Activated CD8-positive, alpha-beta memory T cell treated with anti-CD3 and anti-CD28 coated beads for 48 hours (primary cell): Measurements from ENCODE around the gene GRP.

ENCODE experiments used
- DNase-seq, 3 experiments: peaks; one replicate each; pipeline ENCODE4 v3.0.0-alpha.2; 2020; ENCODE audit warnings: low read depth in 2 of 3, low spot score in 2 of 3

The GRP gene

DNA sequence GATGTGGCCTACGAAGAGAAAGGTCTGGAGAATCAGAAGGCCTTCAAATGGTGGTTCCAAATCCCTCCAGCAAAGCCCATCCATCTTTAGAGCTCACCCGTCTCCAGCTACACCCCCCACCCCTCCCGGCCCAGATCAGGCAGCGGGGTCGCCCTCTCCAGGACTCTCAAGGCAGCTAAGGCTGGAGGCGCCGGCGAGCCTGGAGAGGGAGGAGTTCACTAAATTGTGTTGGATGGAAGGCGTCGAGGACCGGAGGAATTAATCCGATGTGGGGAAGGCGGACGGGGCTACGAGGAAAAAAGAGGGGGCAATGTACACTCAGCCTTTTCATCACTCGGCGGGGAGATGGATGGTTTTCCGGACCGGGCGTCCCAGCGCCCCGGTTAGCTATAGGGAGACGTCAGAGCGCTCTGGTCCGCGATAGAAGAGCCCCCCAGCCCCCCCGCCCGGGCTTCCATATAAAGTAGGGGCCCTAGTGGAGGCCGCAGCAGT, at the start of gene GRP:
Gene GRP (plus strand): TSS at position 487 of the 492 bp plus-strand sequence. CDS start 108 bp downstream, outside the sequence.
- no peak for DNase-seq

- DNase-seq: no peak
These were observed 47.2 kb upstream of the GRP start for GRCh38 chr18:59172664-59173249.

GRCh38 chr18:59177485-59177884, 42.5 kb upstream of the GRP start:
- DNase-seq: no peak

DNA sequence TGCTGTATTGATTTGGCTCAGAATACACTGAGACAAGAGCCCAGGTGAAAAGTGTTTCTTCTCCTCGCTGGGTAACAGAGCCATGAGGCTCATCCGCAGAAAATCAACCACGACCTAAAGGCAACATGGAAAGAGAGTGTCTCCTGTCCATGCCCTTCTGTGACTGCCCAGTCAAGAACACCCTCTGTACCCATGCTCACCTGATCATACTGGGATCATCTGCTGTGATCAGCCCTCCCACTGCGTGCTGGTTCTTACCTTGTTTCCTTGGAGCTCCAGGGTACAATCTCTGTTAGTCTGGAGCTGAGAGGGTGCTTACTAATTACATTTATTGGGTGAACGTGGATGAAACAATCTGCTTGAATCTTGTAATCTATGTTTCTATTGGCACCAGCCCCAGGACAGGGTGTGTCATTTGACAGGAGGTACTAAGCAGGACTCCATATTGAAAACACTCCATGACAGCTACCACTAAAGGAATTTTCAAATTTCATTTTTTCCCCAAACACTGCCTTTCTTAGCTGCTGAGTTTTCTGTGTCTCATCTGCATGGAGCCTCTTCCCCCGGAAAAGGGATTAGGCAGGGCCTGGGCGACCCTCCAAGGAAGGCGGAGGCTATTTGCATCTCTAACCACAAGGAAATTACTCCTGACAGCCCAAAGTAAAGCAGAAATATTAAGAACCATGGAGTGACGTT, 39.7 kb upstream of the GRP start:
- no peak for DNase-seq

GRCh38 chr18:59182673-59183072, 37.3 kb upstream of the GRP start:
- no peak for DNase-seq

GRCh38 chr18:59189008-59189407, 30.9 kb upstream of the GRP start:
- DNase-seq: no peak

- no peak for DNase-seq
These were observed 30.2 kb upstream of the GRP start for GRCh38 chr18:59189746-59190145.

- no peak for DNase-seq
These were observed 23.7 kb upstream of the GRP start for GRCh38 chr18:59196161-59196725.

DNA sequence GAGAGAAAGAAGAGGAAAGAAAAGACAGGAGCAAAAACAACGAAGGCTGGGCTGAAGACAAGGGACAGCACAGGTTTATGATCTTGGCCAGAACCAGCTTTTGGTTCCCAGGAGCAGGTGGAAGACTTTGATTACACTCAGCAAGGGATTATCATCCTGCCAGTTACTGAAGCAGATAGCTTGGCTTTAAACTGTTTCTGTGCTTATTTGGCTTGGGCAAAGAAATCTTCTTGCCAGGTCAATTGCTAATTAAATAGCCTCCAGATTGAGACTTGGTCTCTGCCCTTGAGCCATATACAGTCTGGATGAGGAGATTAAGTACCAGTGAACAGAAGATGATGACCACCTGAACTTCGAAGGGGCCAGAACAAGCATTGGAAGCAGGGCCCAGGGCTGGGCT, 22.3 kb upstream of the GRP start:
- DNase-seq: no peak

- DNase-seq: no peak
These were observed 21.7 kb upstream of the GRP start for GRCh38 chr18:59198215-59198614.

DNA sequence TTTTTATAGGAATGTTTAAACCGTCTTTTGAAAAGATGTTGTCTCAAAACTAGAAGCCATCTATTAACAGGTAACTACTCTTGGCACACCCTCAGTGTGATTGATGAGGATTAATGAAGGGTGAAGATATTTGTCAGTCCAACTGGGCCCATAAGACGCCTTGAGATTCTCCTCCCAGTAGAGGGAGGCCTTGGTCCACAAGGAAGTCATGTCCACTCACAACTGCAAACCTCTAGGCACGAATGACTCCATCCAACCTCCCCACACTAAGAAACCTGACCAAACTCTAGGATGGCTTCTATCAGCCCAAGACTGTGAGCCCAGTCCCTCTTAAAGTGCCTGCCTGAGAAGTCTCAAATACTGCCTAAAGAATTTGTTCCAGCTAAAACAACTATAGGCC, 19.2 kb upstream of the GRP start:
- no peak for DNase-seq

DNA sequence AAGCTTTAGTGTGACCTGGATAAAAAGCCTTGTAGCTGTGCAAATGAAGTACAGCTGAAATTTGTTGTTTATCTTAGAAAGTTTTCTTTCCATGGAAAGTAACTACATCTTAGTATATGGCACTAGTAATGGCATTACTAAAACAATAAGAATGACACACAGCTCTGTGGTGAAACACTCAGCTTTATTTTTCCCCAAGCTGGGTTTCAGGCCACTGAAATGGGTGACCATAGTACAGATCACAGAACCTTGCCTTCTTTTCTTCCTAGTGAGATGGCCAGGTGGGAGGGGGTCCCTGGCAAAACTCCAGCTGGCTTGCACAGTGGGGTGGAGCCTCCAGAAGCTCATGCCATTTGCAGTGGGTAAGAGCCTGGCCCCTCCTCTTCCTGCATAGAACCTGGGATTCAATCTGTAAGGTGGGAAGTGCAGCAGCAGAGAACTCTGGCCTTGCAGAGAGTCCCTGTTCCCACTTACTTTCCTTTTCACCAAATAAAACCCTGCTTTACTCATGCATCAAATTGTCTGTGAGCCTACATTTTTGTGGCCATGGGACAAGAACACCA, 17.6 kb upstream of the GRP start:
- no peak for DNase-seq

DNA sequence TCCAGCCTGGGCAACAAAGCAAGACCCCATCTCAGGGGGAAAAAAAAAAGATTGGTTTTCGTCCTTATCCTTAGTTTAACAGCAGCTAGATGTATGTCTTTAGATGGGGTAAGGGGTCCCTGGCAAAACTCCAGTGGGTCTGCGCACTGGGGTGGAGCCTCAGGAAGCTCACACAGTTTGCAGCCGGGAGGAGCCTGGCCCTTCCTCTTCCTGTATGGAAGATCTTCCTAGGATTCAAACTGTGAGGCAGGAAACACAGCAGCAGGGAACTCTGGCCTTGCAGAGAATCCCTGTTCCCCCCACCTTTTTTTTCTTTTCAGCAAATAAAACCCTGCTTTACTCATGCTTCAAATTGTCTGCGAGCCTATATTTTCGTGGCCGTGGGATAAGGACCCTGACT, 12.5 kb upstream of the GRP start:
- no peak for DNase-seq

DNA sequence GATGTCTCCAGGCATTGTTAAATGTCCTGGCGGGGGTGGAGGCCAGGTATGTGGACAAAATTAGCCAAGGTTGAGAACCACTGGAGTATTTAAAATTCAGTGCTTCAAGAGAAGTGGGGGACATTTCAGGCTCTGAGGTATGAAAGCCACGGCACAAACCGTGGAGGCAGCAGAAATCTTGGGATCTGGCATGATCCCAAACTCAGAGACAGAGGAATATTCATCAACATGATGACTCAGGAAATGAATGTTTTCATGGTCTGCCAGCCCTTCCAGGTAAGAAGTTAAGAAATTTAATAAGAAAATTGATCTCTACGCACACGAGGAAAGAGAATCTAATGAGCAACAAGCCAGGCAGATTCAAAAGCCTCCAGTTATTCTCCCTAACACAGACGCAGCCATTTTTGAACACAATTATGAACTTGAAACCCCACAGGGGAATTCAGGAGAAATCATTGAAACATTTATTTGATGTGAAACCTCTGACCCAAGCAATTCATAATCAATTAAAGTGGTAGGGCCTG, 11.3 kb upstream of the GRP start:
- DNase-seq: no peak

DNA sequence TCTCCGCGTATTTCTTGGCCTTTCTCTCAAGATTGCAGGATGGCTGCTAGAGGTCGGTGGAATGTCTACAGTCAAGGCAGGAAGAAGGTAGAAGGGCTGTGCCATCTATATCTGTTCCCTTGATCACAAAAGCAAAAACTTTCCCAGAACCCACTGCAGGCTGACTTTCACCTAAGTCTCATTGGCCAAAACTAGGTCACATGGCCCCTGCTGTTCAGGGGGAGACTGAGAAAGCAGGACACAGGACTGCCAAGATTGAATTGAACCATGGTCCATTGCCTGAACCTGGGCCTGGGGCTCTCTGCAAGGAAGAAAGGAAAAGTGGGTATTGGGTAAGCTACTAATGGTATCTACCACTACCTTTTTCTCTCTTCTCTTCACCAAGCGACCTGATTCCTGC, 9.7 kb upstream of the GRP start:
- no peak for DNase-seq

DNA sequence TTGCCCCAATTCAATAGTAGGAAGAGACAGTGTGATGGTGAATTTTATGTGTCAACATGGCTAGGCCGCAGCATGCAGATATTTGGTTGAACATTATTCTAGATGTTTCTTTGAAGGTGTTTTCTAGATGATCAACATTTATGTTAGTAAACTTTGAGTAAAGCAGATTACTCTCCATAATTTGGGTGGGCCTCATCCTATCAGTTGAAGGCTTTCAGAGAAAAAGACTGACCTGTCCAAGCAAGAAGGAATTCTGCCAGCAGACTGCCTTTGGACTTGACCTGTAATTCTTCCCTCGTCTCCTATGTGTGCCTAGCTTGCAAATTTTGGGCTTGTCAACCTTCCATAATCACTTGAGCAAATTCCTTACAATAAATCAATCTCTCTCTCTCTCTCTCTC, 8.3 kb upstream of the GRP start:
- DNase-seq: no peak

DNA sequence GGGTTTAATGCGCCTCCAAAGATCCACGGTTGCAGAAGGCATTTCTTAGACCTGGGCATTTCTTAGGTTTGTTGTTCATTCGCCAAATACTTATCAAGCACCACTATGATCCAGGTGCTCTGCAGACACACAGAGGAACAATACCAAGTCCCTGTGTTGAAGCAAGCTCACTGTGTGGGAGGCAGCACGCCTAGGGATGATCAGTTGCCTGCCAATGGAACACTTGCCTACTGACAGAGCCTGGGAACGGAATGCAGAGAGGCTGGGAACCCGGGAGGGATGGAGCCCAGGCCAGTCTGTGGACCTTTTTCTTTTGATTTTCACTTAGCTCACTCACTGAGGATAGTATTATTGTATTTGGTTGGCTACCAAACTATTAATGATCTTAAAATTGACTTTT, 1.9 kb upstream of the GRP start:
- DNase-seq: no peak

- no peak for DNase-seq
These were observed 316 bp downstream of the GRP start for GRCh38 chr18:59220164-59220783.

DNA sequence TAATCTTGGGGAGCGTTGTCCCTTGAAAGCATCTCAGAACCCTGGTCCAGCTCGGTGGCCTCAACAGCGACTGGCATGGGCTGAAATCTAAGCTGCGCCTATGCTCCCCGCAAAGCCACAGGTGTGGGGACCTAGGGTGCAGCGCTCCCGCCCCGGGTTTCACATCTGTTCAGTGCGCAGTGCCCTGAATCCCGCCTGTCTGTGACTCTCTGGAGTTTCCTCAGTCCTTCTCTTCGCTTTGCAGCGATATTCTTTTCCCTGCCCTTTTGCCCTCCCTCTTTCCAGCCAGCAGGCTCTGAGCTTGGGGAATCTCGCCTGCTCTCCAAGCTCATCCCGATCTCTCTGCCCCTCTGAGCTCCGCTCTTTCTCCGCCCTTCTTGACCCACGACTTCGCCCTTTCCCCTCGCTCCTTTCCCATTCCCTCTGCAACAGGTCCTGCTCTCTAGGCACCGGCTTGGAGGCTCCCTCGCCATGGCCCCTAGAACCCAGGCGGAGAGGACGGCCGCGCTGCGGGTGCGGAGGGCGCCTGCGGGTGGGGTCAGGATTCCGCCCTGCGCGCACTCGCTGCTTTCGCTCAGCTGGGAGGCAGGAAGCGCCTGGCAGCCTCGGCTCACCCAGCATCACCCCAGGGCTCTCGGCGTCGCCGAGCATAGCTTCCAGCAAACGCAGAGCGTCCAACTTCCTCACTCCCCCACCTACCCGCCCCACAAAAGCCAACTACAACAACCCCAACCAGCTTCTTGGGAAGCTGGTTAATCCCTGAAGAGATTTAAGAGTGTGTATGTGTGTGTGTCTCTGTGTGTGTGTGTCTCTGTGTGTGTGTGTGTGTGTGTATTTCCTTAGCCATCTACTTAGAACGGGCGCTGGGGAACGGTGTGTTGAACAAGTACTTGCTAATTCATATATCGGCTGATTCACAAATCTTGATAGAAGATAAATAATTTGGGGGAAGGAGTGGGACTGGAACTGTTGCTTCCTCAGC, 1.1 kb downstream of the GRP start:
- no peak for DNase-seq

DNA sequence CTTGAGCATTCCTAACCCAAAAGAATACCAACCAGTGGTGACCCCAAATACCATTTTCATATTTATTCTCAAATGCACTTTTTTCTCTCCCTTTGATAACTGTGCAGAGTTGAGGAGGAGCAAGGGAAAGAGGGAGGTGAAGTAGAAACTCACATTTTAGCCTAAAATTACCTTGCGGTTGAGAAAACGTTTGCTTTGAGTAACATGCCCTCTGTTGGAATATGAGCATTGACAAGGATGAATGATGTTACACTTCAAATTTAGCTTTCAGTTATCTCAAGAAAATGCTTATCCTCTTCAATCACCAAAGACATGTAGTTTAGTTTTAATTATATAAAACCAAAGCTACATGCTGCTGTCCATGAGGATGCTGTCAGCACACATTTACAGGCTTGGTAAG, 2.4 kb downstream of the GRP start:
- no peak for DNase-seq
